GM10266 (cell line): ENCODE data around the gene CD247.

Experiments used
- DNase-seq: peaks from one replicate; pipeline ENCODE4 v3.0.0; 2012; ENCODE audit errors: extremely low spot score
- TF ChIP-seq, protein P1 (sequence below): IDR thresholded peaks from 2 replicates; pipeline ENCODE4 v1.5.1; 2012; ENCODE audit warnings: mild to moderate bottlenecking, low read depth; ENCODE audit not compliant: control insufficient read depth, insufficient read depth; ENCODE audit errors: missing control alignments

Gene CD247

DNA sequence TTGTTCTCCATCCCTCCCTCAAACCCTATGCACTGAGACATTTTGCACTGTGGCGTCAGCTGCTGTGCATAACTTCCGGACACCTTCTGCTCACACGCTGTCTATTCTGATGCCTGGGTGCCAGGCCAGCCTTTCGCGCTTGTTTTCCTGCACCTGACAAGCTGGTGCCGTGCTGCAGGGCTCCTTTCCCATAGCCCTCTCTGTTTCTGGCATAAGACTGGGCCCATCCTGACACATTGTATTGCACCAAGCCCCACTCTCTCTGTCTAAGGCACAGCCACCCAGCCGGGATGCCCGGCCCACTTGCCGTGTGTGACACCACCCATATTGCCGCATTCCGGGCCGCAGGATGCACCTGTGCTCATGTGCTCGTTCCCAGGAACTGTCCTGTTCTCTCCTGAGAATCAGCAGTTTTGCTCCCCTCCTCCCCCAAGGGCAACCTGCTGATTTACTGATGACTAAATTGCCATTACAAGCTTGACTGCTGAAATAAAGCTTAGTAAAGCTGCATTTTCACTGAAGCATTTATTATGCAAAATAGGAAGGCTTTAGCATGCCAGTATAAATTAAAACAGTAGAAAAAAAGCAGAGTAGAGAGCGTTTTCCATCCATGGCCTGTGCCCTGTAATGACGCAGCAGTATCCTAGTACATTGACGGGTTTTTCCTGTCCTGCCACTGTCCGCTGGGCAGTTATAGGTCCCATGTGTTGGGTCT, 88.0 kb downstream of the CD247 start:
- TF ChIP-seq, protein P1, sequence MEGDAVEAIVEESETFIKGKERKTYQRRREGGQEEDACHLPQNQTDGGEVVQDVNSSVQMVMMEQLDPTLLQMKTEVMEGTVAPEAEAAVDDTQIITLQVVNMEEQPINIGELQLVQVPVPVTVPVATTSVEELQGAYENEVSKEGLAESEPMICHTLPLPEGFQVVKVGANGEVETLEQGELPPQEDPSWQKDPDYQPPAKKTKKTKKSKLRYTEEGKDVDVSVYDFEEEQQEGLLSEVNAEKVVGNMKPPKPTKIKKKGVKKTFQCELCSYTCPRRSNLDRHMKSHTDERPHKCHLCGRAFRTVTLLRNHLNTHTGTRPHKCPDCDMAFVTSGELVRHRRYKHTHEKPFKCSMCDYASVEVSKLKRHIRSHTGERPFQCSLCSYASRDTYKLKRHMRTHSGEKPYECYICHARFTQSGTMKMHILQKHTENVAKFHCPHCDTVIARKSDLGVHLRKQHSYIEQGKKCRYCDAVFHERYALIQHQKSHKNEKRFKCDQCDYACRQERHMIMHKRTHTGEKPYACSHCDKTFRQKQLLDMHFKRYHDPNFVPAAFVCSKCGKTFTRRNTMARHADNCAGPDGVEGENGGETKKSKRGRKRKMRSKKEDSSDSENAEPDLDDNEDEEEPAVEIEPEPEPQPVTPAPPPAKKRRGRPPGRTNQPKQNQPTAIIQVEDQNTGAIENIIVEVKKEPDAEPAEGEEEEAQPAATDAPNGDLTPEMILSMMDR, result no peak

DNA sequence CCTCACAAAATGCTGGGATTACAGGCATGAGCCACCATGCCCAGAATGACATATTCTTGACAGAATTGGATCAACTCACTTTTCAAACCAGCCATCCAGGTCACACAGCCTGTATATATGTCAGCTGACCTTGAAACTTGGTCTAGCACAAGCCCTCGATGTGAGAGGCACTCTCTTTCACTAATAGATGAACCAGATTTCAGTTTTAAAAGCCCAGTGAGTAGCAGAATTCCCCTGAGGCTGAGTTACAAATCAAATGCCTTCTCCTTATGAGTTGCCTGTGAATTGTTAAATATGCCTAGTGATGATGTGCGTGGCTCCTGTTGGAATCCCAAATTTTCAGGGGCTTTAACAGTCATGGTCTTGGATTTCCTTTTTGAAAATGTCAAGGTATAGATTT, 88.7 kb downstream of the CD247 start:
- no peak for DNase-seq
- TF ChIP-seq, protein P1, result no peak

More for the DNA sequence above, 88.0 kb downstream of the CD247 start:
- DNase-seq, result no peak

DNA sequence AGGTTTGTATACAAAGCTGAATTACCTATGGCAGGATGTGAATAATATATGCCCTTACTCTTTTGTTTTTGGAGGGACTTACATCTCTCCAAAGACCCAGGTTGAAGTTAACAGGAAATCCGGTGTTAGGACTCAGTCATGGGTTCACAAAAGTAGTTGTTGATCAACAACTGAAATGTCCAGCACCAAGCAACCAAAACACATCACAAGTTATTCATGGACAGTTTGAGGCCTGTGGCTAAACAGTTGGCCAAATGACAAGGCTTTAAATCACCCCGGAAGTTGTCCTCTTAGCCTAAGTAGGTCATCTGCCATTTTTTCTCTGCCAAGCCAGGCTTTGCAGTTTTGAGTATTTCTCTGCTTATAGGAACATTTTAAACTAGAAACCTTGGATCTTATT, 89.9 kb downstream of the CD247 start:
- TF ChIP-seq, protein P1, result no peak
- DNase-seq, result no peak

- no peak for DNase-seq
- TF ChIP-seq, protein P1, result no peak
These were observed 90.5 kb downstream of the CD247 start for GRCh38 chr1:167427848-167428247.

- DNase-seq, result no peak
- TF ChIP-seq, protein P1, result no peak
These were observed 91.6 kb downstream of the CD247 start for GRCh38 chr1:167426716-167427115.

- no peak for DNase-seq
- TF ChIP-seq, protein P1, result no peak
These were observed 92.8 kb downstream of the CD247 start for GRCh38 chr1:167425482-167425881.
